NCI-H510A (cell line): ENCODE data around the gene FAM120B.
"Not testable (repeated sequence)": the region's sequence is repeated elsewhere in the genome, so short reads cannot be mapped to it uniquely, and the experiment has no call there.

Source experiments
- DNase-seq: peaks from one replicate; lab custom pipeline; 2025; lab: John Stamatoyannopoulos, UW

FAM120B gene

GRCh38 chr6:170297576-170298330 lies 8.8 kb upstream of the FAM120B start:
- DNase-seq, result no peak

GRCh38 chr6:170298688-170299087 lies 7.9 kb upstream of the FAM120B start:
- no peak for DNase-seq

GRCh38 chr6:170301184-170301583 lies 5.4 kb upstream of the FAM120B start:
- DNase-seq, result no peak

GRCh38 chr6:170305805-170306323 lies 694 bp upstream of the FAM120B start:
- DNase-seq, result no peak

GRCh38 chr6:170307080-170307545 lies 555 bp downstream of the FAM120B start:
- DNase-seq, result no peak

GRCh38 chr6:170308761-170309160 lies 2.2 kb downstream of the FAM120B start:
- no peak for DNase-seq

GRCh38 chr6:170311696-170312095 lies 5.1 kb downstream of the FAM120B start:
- no peak for DNase-seq

- no peak for DNase-seq
Measured at GRCh38 chr6:170312876-170313275, 6.3 kb downstream of the FAM120B start.

GRCh38 chr6:170313716-170314295 lies 7.2 kb downstream of the FAM120B start:
- DNase-seq, result no peak

GRCh38 chr6:170314983-170315382 lies 8.4 kb downstream of the FAM120B start:
- DNase-seq, result no peak

GRCh38 chr6:170316071-170316470 lies 9.5 kb downstream of the FAM120B start:
- DNase-seq, result no peak

- DNase-seq, result no peak
Measured at GRCh38 chr6:170317076-170317475, 10.5 kb downstream of the FAM120B start.

- DNase-seq, result no peak
Measured at GRCh38 chr6:170317718-170318117, 11.2 kb downstream of the FAM120B start.

GRCh38 chr6:170329321-170329720 lies 22.8 kb downstream of the FAM120B start:
- no peak for DNase-seq

- not testable (repeated sequence) for DNase-seq
Measured at GRCh38 chr6:170335199-170335598, 28.6 kb downstream of the FAM120B start.

GRCh38 chr6:170344631-170345576 lies 38.3 kb downstream of the FAM120B start:
- DNase-seq, result no peak

GRCh38 chr6:170345662-170346061 lies 39.1 kb downstream of the FAM120B start:
- DNase-seq, result no peak

- DNase-seq, result no peak
Measured at GRCh38 chr6:170346649-170347048, 40.1 kb downstream of the FAM120B start.

- no peak for DNase-seq
Measured at GRCh38 chr6:170347091-170347490, 40.5 kb downstream of the FAM120B start.

- no peak for DNase-seq
Measured at GRCh38 chr6:170347975-170348374, 41.4 kb downstream of the FAM120B start.

GRCh38 chr6:170351456-170351855 lies 44.9 kb downstream of the FAM120B start:
- DNase-seq, result not testable (repeated sequence)

- DNase-seq, result not testable (repeated sequence)
Measured at GRCh38 chr6:170355190-170355589, 48.6 kb downstream of the FAM120B start.
